HUDEP-2 (cell line): ENCODE results near the gene NKG7.

Experiments
- DNase-seq, 76 experiments: peaks; one replicate each; lab custom pipeline; 2025; ENCODE audit not compliant: unreplicated experiment in 76 of 76; lab: John Stamatoyannopoulos, UW

Gene NKG7

DNA sequence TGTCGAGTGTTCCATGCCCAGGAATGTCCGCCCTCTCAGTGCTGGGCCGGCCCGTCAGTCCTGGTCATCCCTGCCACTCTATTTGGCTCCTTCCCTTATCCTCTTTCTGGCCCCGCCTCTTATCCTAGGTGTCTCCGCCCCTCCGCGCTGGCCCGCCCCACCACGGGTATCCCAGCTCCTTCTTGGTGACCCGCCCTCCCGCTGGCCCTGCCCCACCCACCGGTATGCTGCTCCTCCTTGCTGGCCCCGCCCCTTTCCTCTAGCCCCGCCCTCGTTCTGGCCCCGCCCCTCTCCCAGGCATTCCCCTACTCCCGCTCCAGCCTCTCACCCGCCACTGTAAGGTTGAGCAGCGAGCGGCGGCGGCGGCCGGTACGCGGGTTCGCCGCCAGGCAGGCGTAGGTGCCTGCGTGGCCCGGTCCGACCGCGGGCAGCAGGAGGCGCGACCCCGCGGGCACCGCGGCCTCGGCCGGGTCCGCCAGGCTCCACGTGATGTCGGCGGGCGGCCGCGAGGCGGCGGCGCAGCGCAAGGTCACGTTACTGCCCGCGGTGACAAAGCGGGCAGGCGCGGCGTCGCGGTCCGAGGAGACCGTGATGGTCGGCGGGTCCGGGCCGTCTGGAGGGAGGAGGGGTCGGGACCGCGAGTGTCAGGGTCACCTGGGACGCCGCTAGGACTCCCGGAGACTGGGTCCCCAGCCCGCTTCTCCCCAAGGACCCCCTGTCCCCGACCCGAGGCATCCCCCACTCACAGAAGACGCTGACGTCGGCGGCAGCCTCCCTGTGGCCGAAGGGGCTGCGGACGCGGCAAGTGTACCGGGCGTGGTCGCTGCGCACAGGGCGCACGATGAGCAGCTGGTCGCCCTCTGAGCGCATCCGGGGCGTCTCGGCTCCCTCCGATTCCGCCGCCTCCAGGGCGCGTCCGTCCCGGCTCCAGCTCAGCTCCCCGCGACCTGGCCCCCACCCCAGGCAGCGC, 32.5 kb downstream of the NKG7 start:
- peak; percentile 75 to 100 (median 99) for DNase-seq

DNA sequence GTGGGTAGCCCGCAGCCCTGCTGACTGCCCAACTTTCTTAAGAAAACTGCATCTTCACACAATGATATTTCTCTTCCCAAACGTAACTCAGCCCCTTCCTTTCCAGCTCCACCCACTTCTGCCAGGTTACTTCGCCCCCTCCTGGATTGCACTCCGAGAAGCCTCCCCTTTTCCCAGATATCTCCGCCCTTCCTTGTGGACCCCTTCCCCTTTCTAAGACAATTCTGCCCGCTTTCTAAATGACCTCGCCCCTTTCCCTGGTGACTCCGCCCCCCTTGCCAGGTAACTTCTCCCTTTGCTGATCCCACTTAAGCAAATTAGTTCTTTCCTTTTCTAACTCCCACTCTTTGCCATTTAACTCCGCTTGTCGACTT, 33.2 kb downstream of the NKG7 start:
- peak in 2 of 76 experiments; percentile 54 to 61 for DNase-seq

DNA sequence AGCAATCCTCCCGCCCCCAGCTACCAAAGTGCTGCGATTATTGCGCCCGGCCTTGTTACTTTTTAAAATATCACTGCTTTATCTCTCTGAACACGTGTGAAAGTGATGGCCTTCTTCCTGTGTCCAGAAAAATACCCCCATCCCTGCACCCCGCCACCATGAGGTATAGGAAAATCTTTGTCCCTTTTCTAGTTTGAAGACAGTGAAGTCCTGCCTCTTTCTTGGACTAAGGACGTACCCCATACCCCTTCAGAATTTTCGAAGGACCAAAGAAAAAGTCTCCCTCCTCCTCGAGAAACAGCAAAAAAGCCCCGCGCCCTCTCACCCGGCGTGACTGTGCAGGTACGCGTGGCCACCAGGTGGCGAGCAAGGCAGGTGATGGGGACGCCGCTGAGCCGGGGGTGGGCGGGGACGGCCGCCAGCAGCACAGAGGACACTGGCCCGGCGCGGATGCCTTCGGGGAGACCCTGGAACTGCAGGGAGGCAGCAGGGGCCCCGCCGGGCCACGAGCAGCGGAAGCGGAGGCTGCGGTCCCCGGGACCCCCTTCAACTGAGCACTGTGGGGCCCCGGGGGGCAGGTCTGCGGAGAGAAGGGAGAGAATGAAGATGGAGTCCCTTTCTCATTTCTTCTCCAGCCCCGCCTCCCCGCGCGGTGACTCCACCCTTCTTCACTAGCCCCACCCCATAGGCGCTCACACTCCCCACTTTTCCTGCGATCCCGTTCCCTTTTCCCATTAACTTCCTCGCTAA, 33.7 kb downstream of the NKG7 start:
- peak in 74 of 76 experiments; percentile 31 to 99 (median 82) for DNase-seq

DNA sequence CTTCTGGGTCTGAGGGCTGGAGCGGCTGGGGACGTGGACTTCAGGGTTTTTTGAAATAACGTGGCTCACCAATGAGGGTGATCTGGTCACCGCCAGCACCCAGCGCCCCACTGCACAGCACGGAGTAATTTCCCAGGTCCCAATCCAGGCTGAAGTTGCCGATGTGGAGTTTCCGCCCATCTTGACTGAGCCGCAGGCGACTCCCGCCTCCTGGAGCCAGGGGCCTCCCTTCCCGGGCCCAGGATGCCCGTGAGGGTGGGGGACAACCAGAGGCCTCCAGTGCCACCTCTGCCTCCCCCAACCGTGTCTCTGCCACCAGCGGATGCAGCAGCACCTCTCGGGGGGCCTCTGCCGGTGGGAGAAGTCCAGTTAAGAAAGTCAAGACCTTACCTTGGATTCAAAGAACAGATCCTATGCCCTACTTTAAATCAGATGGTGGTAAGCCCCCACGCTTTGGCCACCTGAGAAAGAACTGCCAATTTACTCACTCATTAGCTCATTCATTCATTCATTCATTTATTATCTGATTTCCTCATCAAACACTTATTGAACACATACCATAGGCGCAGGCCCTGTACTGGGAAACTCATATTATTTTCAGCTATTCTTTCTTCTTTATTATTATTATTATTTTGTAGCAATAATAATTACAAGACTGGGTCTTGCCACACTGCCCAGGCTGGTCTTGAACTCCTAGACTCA, 34.4 kb downstream of the NKG7 start:
- no peak for DNase-seq

DNA sequence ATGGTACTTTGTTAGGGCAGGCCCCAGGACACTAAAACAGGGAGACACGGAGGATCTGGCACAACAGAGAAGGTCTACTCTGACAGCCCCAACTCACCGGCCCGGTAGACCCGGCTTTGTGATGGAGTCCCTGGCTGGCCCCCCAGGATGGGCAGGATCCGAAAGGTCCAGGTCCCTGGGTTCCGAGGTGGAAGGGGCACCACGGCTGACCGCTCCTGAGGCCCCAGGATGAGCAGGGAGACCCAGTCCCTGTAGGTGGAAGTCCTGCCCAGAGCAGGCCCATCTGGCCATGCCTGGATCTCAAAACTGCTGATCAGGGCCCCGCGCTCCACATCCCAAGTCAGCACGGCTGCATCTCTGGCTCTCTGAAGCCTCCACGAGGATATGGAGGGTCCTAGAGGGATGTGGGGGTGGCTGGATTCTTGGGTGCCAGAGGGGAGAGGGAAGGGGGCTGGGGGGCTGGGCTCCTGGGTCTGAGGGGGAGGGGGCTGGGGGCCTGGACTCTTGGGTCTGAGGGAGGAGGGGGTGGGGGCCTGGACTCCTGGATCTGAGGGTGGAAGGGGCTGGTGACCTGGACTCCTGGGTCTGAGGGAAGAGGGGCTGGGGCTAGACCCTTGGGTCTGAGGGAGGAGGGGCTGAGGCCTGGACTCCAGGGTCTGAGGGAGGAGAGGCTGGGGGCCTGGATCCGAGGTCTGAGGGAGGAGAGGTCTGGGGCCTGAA, 35.2 kb downstream of the NKG7 start:
- no peak for DNase-seq

DNA sequence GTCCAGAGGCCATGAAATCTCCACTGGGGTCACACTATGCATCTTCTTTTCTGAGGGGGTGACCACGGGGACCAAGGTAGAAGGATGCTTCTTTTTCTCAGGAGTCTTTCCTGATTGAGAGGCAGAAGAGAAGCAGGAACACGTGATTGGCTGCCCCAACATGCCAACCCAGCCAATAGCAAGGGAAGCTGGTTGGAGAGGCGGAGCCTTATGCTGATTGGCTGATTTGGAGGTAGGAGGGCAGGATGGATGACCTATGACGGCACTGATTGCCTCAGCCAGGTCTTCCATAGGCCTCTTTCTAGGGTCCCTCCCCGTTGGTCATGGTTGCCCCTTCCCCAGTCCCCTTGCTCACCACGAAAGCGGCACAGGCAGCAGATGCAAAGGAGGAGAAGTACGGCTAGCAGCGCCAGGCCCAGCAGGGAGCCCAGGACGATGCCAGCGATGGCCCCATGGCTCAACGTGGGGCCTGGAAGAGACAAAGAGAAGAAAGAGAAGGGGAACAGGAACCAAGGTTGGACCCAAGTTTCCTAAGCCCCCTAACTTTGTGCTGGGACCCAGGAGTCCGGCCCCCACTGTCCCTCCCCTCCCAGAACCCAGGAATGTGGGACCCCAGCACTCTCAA, 38.5 kb downstream of the NKG7 start:
- peak in 1 of 76 experiments; percentile 27 for DNase-seq

DNA sequence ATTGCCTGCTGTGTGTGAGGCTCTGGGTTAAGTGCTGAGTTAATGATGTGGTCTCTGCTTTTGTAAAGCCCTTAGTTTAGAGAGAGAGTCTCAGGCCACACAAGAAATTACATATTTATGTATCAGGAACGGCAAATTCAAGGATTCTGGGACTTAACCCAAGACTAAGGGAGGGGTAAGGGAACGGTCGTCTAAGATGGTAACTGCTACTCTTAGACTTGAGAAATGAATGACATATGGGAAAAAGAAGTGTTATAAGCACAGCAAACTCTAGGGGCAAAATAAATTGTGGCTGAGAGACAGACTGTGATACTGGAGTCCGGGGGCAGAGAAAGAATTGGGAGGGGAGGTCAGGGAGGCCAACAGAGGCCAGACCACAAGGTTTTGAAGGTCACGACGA, 40.7 kb downstream of the NKG7 start:
- no peak for DNase-seq

DNA sequence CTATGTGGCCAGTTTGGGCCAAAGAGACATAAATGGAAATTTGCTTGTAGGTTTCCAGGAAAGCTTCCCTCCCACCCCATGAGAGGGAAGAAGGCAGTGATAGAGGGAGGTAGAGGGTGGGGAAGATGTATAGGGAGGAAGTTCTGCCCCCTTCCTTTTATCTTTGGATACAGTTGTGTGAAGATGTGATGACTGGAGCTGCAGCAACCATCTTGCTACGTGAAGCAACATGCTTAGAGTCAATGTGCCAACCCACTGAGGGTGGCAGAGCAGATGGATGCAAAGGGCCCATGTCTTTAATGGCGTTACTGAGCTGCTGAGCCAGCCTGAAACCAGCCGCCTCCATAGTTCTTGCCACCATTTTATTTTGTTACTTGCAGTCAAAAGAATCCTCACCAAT, 41.3 kb downstream of the NKG7 start:
- no peak for DNase-seq

DNA sequence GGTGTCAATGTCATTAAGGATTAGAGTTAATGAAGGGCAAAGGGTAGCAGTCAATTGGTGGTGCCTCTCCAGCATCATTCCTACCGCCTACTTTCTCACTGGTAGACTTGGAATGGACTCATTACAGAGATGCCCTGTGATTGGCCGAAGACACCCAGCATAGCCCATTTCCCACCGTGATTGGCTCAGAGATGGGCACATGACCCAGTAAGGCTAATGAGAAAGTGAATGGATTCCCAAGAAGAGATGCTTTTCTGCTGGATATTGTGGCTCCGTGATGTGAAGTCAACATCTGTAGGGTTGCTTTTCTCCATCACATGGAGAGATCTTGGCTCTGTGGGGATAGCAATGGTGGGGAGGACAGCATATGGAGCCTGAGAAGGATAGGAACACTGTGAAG, 42.1 kb downstream of the NKG7 start:
- DNase-seq, result no peak

DNA sequence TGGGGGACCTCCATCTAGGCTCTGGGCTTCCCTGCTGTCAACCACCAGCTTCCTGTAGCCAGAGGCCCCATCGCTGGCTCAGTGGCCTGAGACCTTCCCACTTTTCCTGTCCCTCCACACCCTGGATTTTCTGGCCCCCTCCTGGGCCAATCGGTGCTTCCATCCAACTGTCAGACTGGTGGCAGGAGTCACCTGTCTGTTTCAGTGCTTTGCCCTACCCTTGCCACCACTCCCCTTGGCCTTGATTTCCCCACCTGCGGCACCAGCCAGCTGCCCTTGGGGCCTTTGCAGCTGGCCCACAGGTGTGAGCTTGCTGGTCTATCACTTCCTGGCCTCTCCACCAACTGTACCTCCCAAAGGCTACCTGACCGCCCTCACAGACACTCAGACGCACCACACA, 43.0 kb downstream of the NKG7 start:
- no peak for DNase-seq

DNA sequence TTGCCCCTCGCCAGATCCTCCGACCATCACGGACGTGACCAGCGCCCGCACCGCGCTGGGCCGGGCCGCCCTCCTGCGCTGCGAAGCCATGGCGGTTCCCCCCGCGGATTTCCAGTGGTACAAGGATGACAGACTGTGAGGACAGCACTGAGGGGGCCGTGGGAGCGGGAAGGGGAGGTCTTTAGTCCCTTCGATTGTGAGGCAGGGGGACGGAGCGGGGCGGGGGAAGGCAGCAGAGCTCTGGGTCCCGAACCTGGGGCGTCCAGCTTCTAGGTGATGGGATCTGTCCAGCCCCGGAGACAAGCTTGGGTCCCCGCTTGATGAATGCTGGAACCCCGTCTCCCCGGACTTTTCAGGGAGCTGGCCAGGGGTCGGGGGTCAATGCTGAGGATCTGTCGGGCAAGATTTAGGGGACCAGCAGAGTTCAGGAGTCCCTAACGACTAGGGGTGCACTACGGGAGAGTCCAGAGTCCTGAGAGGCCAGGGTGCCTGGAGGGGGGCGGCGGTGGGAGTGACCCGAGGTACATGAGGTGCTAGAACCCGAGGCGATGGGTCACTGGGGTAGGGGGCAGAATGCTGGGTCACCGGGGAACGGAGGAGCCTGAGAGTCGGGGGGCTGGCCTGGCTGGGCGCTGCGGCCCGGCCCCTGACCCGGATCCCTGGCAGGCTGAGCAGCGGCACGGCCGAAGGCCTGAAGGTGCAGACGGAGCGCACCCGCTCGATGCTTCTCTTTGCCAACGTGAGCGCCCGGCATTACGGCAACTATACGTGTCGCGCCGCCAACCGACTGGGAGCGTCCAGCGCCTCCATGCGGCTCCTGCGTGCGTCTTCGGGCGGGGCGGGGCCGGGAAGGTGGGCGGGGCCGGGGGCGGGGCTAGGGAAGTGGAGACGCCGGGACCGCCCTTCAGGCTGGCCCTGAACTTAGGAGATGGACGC, 45.1 kb downstream of the NKG7 start:
- DNase-seq, result peak in 71 of 76 experiments; percentile 24 to 90 (median 73)

DNA sequence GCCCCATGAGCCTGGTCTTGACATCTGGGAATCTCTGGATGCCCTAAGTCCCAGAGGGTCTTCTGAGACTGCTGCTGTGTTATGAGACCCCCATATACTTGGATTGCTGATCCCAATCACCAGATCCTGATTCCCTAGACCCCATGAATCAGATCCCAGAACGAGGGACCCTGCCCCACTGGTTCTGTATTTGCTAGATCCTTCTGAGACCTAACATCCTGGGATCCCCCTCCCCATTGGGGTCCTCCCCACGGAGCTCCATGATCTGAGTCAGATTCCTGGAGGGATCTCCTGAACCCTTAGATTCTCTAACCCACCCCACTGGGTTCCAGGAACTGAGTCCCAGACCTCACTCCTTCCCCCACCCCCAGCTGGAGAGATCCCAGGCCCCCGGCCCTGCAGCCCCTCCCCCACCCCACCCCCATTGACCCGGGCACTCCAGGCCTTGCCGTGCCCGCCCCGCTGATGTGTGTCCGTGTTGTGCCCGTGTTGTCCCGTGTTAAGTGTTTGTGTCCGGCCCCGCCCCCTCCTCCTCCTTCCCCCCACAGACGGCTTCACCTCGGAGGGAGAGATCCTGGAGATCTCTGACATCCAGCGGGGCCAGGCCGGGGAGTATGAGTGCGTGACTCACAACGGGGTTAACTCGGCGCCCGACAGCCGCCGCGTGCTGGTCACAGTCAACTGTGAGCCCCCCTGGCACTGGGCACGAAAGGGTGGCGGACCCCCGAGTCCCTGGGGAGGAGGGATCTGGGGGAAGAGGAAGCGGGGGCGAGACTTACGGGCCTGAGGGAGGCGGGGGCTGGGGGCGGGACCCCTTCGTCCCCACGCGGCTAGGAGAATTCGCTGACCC, 46.0 kb downstream of the NKG7 start:
- DNase-seq, result no peak

DNA sequence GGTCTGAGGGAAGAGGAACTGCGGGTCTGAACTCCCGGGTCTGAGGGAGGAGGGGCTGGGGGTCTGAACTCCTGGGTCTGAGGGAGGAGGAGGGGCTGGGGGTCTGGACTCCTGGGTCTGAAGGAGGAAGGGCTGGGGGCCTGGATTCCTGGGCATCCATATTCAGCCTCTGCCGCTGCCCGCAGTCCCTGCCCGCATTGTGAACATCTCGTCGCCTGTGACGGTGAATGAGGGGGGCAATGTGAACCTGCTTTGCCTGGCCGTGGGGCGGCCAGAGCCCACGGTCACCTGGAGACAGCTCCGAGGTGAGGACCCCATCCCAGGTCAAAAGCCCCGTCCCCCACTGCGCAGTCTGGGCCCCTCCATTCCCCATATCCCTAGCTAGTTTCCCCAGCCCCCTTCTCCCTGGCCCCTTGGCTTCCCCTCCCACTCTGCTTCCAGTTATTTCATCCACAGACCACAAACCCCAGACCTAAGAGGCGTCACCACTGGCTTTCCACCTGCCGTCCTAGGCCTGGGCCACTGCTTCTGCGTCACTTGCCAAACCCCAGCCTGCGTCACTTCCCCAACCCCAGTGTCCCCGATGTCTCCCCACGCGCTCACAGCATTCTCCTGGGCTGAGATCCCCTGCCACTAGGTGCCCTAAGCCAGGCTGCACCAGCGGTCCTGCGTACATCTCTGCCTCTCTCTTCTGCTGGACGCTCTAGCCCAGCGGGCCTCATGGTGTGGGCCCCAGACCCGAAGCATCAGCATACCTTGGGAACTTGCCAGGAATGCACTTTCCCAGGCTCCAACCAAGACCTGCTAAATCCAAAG, 47.1 kb downstream of the NKG7 start:
- no peak for DNase-seq

DNA sequence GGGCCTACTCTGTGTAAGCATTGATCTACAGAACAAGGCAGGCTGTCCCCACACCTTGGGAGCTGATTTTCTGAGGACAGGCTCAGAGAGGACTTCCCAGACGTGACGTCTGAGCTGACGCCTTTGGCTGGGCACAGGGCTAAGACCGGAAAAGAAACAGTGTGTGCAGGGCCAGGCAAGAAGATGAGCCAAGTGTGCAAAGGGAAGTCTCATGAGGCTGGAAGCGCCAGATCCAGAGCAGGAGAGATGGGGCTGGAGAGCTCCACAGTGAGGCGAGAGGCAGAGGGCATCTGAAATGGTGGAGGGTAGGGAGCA, 48.3 kb downstream of the NKG7 start:
- no peak for DNase-seq

DNA sequence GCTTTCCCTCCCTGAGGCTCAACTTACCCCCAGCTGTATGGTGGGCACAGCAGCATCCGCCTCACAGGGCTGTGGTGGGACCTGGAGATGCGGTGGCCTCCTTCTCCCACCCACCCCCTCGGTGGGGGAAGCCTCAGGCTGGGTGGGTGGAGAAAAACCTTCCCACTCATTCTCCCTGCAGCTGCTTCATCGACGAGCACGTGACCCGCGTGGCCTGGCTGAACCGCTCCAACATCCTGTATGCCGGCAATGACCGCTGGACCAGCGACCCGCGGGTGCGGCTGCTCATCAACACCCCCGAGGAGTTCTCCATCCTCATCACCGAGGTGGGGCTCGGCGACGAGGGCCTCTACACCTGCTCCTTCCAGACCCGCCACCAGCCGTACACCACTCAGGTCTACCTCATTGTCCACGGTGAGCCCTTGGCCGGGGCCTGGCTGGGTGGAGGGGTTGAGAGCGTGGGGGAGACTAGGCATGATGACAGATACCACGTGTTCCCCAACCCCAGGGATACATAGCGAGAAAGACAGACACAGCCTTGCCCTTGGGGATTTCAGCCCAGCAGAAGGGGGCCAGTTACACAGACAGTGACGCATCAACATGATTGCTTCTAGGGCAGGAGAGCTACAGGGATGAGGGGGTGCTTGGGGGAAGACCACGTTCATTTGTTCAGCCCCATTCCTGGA, 48.8 kb downstream of the NKG7 start:
- no peak for DNase-seq

DNA sequence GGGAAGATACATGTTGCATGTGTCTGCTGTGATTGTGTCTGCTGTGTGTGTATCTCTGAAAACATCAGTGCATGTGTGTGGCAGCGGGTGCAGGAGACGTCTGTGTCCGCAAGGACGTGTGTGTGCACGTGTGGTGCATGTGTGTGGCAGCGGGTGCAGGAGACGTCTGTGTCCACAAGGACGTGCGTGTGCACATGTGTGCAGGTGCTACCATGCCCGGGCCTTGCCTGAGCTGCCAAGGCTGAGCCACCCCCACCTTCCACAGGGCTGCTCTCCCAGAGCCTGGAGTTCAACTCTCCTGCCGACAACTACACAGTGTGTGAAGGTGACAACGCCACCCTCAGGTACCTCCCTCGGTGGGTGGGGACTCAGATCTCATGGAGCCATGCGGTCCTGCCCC, 50.7 kb downstream of the NKG7 start:
- no peak for DNase-seq
